ENCODE results near the gene CDKN2B-AS1. TPM values are rescaled to one million over a fixed set of nuclear protein-coding genes. Genes with fewer than 3 reads are reported as not detected.

The CDKN2B-AS1 gene
- total and polyA plus RNA-seq, 2 of the 13 experiments (the other 11 are each of a cell fraction or from before 2014, with no cell fraction given) = 0.64 to 2.3 TPM

GRCh38 chr9:22060831-22061383 is 66.3 kb downstream of the CDKN2B-AS1 start:
- H3K36me3 ChIP-seq (replicated peaks in 1 of 2; ENCODE audit: control insufficient read depth in 1 of 2, insufficient read depth in 2 of 2, low read length in 2 of 2) = no peaks in the 10 kb centered on the region
- H2AFZ ChIP-seq (ENCODE audit: low read length) = no peak overlapping the region
- H3K9ac ChIP-seq (ENCODE audit: insufficient read depth, low read depth, low read length) = no peak overlapping the region
- H3K4me3 ChIP-seq (replicated peaks in 1 of 3; ENCODE audit: insufficient read depth in 1 of 3, low read depth in 2 of 3, low read length in 3 of 3) = no peak overlapping the region
- H3K27ac ChIP-seq (ENCODE audit: extremely low read length, insufficient read depth, low read length) = no peak overlapping the region
- no peaks in the 10 kb centered on the region for H3K27me3 ChIP-seq (ENCODE audit: control insufficient read depth in 1 of 2, insufficient read depth in 2 of 2, low read length in 2 of 2)
- no peak overlapping the region for H3K4me2 ChIP-seq (ENCODE audit: low read depth, low read length)
- TF ChIP-seq GATAD1 (CRISPR knock-in tag; IDR thresholded peaks at IDR 0.05) = no peak
- TF ChIP-seq NFE2L2 (IDR thresholded peaks at IDR 0.05; ENCODE audit: low read length) = no peak
- no peak for TF ChIP-seq ZNF205 (CRISPR knock-in tag; IDR thresholded peaks at IDR 0.05)
- TF ChIP-seq UBTF (CRISPR knock-in tag; IDR thresholded peaks at IDR 0.05) = no peak
- no peak for TF ChIP-seq ZBTB26 (CRISPR knock-in tag; IDR thresholded peaks at IDR 0.05; ENCODE audit: borderline replicate concordance)
- TF ChIP-seq ZNF256 (CRISPR knock-in tag; conservative IDR thresholded peaks at IDR 0.05) = no peak
- no peaks in the 10 kb centered on the region for H3K79me2 ChIP-seq (ENCODE audit: insufficient read depth, low read length)
- no peak for ATAC-seq
- intact Hi-C loops (cut with micrococcal nuclease; ENCODE audit: unreplicated experiment) = no loop called here
- no TSS peak for BruUV-seq (replicated peaks)
- WGBS (ENCODE audit: low lambda C conversion rate) = 2% methylated on average over 4 of the region's 4 CpGs
- no peaks in the 10 kb centered on the region for H3K4me1 ChIP-seq (ENCODE audit: insufficient read depth, low read length)
- no peak for DNase-seq (ENCODE audit: low spot score)
- FAIRE-seq = no peak
- no peaks in the 10 kb centered on the region for H3K9me3 ChIP-seq (ENCODE audit: low read length)
- no peaks in the 10 kb centered on the region for H4K20me1 ChIP-seq (ENCODE audit: insufficient read depth, low read length)
- in situ Hi-C loops (cut with HindIII; ENCODE audit: extremely low pct_ligation_motif_present, low pct_unique_long_range_greater_than_20kb) = no loop called here
- ChIA-PET POLR2A (no interaction called here), CTCF (ENCODE audit: low intra/inter-chr PET ratio, low total read pairs) (no interaction called here)

Measured in HepG2 (cell line).